ENCODE measurements around the gene ADGRG3.
"Not testable (repeated sequence)": the region's sequence is repeated elsewhere in the genome, so short reads cannot be mapped to it uniquely, and the experiment has no call there.

The ADGRG3 gene

GRCh38 chr16:57723170-57723569 lies 55.1 kb downstream of the ADGRG3 start:
- no peaks in the 10 kb centered on the region for H3K36me3 Mint-ChIP-seq (ENCODE audit: insufficient read depth)
- H3K4me3 Mint-ChIP-seq: no peak overlapping the region

DNA sequence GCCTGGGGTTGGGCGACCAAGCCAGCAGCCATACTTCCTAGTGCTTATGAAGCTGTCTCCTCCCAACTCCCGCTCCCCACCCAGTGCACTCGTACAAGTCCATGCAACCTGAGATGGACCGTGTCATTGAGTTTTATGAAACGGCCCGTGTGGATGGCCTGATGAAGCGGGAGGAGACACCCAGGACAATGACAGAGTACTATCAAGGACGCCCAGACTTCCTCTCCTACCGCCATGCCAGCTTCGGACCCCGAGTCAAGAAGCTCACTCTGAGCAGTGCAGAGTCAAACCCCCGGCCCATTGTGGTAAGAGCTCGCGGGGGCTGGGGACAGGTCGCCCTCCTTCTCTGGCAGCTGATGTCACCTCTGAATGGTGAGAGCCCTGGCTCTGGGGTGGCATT lies 56.4 kb downstream of the ADGRG3 start:
- Mint-ChIP-seq H3K4me3 (no peak overlapping the region), H3K9me3 (peaks cover 5% of the 10 kb centered on the region), H3K27ac (ENCODE audit: low read depth) (no peak overlapping the region), H3K4me1 (no peaks in the 10 kb centered on the region), H3K36me3 (ENCODE audit: insufficient read depth) (no peaks in the 10 kb centered on the region), H3K27me3 (no peaks in the 10 kb centered on the region)
- ATAC-seq (replicated peaks; ENCODE audit: extremely low read depth, poor library complexity, severe bottlenecking): no peak
- no peak for DNase-seq (ENCODE audit: low spot score in 2 of 2)

More at GRCh38 chr16:57723170-57723569, 55.1 kb downstream of the ADGRG3 start:
- no peak for ATAC-seq (replicated peaks; ENCODE audit: extremely low read depth, poor library complexity, severe bottlenecking)
- Mint-ChIP-seq H3K27me3 (no peaks in the 10 kb centered on the region), H3K9me3 (no peaks in the 10 kb centered on the region), H3K4me1 (no peaks in the 10 kb centered on the region), H3K27ac (ENCODE audit: low read depth) (no peak overlapping the region)
- no peak for DNase-seq (ENCODE audit: low spot score in 2 of 2)

GRCh38 chr16:57725151-57725550 lies 57.0 kb downstream of the ADGRG3 start:
- H3K9me3 Mint-ChIP-seq: peaks cover 5% of the 10 kb centered on the region
- no peak overlapping the region for H3K27ac Mint-ChIP-seq (ENCODE audit: low read depth)
- no peak for DNase-seq (ENCODE audit: low spot score in 2 of 2)
- peak; percentile 14 for ATAC-seq (replicated peaks; ENCODE audit: extremely low read depth, poor library complexity, severe bottlenecking)
- no peaks in the 10 kb centered on the region for H3K36me3 Mint-ChIP-seq (ENCODE audit: insufficient read depth)
- no peaks in the 10 kb centered on the region for H3K27me3 Mint-ChIP-seq
- H3K4me1 Mint-ChIP-seq: no peaks in the 10 kb centered on the region
- no peak overlapping the region for H3K4me3 Mint-ChIP-seq

- Mint-ChIP-seq H3K36me3 (ENCODE audit: insufficient read depth) (no peaks in the 10 kb centered on the region), H3K4me3 (no peak overlapping the region), H3K9me3 (peaks cover 5% of the 10 kb centered on the region), H3K4me1 (no peaks in the 10 kb centered on the region), H3K27ac (ENCODE audit: low read depth) (no peak overlapping the region), H3K27me3 (no peaks in the 10 kb centered on the region)
- DNase-seq (ENCODE audit: low spot score in 2 of 2) (no peak), ATAC-seq (replicated peaks; ENCODE audit: extremely low read depth, poor library complexity, severe bottlenecking) (no peak)
Measured at GRCh38 chr16:57725554-57725953, 57.4 kb downstream of the ADGRG3 start.

- Mint-ChIP-seq H3K27me3 (no peaks in the 10 kb centered on the region), H3K4me3 (no peak overlapping the region), H3K4me1 (no peaks in the 10 kb centered on the region), H3K36me3 (ENCODE audit: insufficient read depth) (no peaks in the 10 kb centered on the region), H3K27ac (ENCODE audit: low read depth) (no peak overlapping the region), H3K9me3 (peaks cover 5% of the 10 kb centered on the region)
- no peak for DNase-seq (ENCODE audit: low spot score in 2 of 2)
- ATAC-seq (replicated peaks; ENCODE audit: extremely low read depth, poor library complexity, severe bottlenecking): no peak
Measured at GRCh38 chr16:57725976-57726375, 57.9 kb downstream of the ADGRG3 start.

DNA sequence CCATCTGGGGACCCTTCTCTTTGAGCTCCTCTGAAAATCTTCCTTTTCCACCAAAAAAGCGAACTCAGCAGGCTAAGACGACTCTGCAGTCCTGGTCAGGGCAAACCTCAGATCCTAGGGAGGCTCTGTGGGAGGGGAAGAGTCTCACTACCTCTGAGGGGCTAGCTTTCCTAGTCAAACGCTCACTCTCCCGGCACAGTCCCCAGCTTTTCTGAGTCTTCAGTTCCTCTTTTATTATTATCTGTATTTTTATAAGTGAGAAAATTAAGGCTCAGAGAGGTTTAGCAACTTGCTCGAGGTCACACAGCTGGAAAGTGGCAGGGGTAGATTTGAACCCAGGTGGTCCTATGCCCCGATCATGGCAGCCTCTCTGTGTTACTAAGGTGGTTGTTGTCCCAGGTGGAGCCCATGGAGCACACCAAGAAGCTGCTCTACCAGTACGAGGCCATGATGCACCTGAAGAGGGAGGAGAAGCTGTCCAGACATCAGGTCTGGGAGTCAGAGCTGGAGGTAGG lies 58.4 kb downstream of the ADGRG3 start:
- H3K36me3 Mint-ChIP-seq (ENCODE audit: insufficient read depth): no peaks in the 10 kb centered on the region
- H3K4me1 Mint-ChIP-seq: no peaks in the 10 kb centered on the region
- H3K27me3 Mint-ChIP-seq: no peaks in the 10 kb centered on the region
- no peak overlapping the region for H3K4me3 Mint-ChIP-seq
- peaks cover 5% of the 10 kb centered on the region for H3K9me3 Mint-ChIP-seq
- no peak overlapping the region for H3K27ac Mint-ChIP-seq (ENCODE audit: low read depth)
- ATAC-seq (replicated peaks; ENCODE audit: extremely low read depth, poor library complexity, severe bottlenecking) (no peak), DNase-seq (ENCODE audit: low spot score in 2 of 2) (no peak)

GRCh38 chr16:57727610-57728009 lies 59.5 kb downstream of the ADGRG3 start:
- H3K9me3 Mint-ChIP-seq: peaks cover 5% of the 10 kb centered on the region
- H3K27me3 Mint-ChIP-seq: no peaks in the 10 kb centered on the region
- no peak for DNase-seq (ENCODE audit: low spot score in 2 of 2)
- H3K4me1 Mint-ChIP-seq: no peaks in the 10 kb centered on the region
- H3K4me3 Mint-ChIP-seq: no peak overlapping the region
- H3K27ac Mint-ChIP-seq (ENCODE audit: low read depth): no peak overlapping the region
- H3K36me3 Mint-ChIP-seq (ENCODE audit: insufficient read depth): no peaks in the 10 kb centered on the region
- no peak for ATAC-seq (replicated peaks; ENCODE audit: extremely low read depth, poor library complexity, severe bottlenecking)

GRCh38 chr16:57728336-57729181 lies 60.5 kb downstream of the ADGRG3 start:
- ATAC-seq (replicated peaks; ENCODE audit: extremely low read depth, poor library complexity, severe bottlenecking) (no peak), DNase-seq (ENCODE audit: low spot score in 2 of 2) (no peak)
- Mint-ChIP-seq H3K27ac (ENCODE audit: low read depth) (no peak overlapping the region), H3K36me3 (ENCODE audit: insufficient read depth) (peaks cover 1% of the 10 kb centered on the region), H3K4me1 (no peaks in the 10 kb centered on the region), H3K9me3 (peaks cover 5% of the 10 kb centered on the region), H3K27me3 (no peaks in the 10 kb centered on the region), H3K4me3 (no peak overlapping the region)

DNA sequence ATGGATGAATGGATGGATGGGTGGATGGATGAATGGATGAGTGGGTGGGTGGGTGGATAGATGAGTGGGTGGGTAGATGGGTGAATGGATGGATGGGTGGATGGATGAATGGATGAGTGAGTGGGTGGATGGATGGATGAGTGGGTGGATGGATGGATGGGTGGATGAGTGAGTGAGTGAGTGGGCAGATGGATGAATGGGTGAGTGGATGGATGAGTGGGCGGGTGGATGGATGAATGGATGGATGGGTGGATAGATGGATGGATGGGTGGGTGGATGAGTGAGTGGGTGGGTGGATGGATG lies 61.0 kb downstream of the ADGRG3 start:
- Mint-ChIP-seq H3K4me1 (no peaks in the 10 kb centered on the region), H3K4me3 (no peak overlapping the region)

DNA sequence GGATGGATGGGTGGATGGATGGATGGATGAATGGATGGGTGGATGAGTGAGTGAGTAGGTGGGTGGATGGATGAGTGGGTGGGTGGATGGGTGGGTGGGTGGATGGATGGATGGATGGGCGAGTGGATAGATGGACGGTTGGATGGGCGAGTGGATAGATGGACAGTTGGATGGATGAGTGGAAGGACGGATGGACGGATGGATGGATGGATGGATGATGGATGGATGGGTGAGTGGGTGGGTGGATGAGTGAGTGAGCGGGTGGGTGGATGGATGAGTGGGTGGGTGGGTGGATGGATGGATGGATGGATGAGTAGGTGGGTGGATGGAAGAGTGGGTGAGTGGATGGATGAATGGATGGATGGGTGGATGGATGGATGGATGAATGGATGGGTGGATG lies 61.7 kb downstream of the ADGRG3 start:
- not testable (repeated sequence) for DNase-seq (ENCODE audit: low spot score in 2 of 2); H3K4me3 Mint-ChIP-seq; H3K27me3 Mint-ChIP-seq; H3K4me1 Mint-ChIP-seq; ATAC-seq (replicated peaks; ENCODE audit: extremely low read depth, poor library complexity, severe bottlenecking); H3K9me3 Mint-ChIP-seq; H3K36me3 Mint-ChIP-seq (ENCODE audit: insufficient read depth); H3K27ac Mint-ChIP-seq (ENCODE audit: low read depth)

More for the DNA sequence above, 61.0 kb downstream of the ADGRG3 start:
- peaks cover 1% of the 10 kb centered on the region for H3K36me3 Mint-ChIP-seq (ENCODE audit: insufficient read depth)
- no peak overlapping the region for H3K27ac Mint-ChIP-seq (ENCODE audit: low read depth)
- ATAC-seq (replicated peaks; ENCODE audit: extremely low read depth, poor library complexity, severe bottlenecking): no peak
- DNase-seq (ENCODE audit: low spot score in 2 of 2): no peak
- H3K27me3 Mint-ChIP-seq: no peaks in the 10 kb centered on the region
- H3K9me3 Mint-ChIP-seq: peaks cover 5% of the 10 kb centered on the region

DNA sequence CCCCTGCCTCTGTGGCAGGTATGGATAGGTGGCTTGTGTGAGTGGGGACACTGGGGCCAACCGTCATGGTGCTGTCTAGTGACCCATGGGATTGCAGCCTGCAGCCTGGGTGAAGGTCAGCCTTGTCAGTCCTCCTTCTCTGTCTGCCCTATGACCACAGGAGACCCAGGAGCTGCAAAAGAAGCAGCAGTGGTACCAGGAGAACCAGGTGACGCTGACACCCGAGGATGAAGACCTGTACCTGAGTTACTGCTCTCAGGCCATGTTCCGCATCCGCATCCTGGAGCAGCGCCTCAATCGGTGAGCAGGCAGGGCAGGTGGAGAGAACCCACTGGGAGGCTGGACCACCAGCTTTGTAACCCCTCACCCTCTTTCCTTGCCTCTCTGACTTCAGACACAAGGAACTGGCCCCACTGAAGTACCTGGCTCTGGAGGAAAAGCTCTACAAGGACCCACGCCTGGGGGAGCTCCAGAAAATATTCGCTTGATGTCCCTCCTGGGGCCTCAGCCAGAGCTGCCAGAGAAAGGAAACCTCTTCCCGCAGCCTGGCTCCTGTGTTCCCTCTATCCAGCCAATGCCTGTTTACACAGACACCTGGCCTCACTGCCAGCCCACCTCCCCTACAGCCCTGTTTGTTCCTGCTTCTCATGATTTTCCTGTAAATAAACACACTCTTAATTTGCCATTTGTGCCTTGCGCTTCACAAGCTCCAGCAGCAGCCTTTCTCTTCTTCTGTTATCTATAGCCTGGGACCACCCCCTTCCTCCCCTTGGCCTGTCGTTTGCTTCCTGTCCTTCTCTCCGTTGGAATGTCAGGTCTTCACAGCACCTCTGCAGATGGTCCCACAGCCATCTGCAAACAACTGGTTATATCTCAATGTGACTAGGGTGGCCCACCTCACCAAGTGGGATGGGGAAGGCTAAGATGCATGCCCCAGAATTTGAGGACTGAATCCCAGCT lies 62.9 kb downstream of the ADGRG3 start:
- peaks cover 11% of the 10 kb centered on the region for H3K4me1 Mint-ChIP-seq
- H3K27ac Mint-ChIP-seq (ENCODE audit: low read depth): no peak overlapping the region
- H3K4me3 Mint-ChIP-seq: no peak overlapping the region
- DNase-seq (ENCODE audit: low spot score in 2 of 2) (no peak), ATAC-seq (replicated peaks; ENCODE audit: extremely low read depth, poor library complexity, severe bottlenecking) (no peak)
- peaks cover 5% of the 10 kb centered on the region for H3K9me3 Mint-ChIP-seq
- peaks cover 12% of the 10 kb centered on the region for H3K36me3 Mint-ChIP-seq (ENCODE audit: insufficient read depth)
- no peaks in the 10 kb centered on the region for H3K27me3 Mint-ChIP-seq

DNA sequence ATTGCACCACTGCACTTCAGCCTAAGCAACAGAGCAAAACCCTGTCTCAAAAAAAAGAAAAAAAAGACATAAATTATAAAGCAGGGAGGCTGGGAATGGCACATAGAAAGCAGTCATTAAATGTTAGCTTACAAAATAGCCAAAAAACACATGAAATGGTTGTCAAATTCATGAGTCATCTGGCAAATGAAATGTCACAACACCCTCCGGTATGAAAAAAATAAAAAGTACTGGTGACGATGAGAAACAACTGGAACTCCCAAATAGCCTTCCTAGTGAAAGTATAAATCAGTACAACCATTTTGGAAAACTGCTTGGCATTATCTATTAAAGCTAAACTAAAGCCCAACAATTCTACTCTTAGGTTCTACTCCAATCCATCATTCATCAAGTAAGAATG lies 63.9 kb downstream of the ADGRG3 start:
- DNase-seq (ENCODE audit: low spot score in 2 of 2) (no peak), ATAC-seq (replicated peaks; ENCODE audit: extremely low read depth, poor library complexity, severe bottlenecking) (no peak)
- Mint-ChIP-seq H3K36me3 (ENCODE audit: insufficient read depth) (peaks cover 15% of the 10 kb centered on the region), H3K27ac (ENCODE audit: low read depth) (no peak overlapping the region), H3K27me3 (no peaks in the 10 kb centered on the region), H3K9me3 (peaks cover 5% of the 10 kb centered on the region), H3K4me1 (peaks cover 20% of the 10 kb centered on the region), H3K4me3 (no peak overlapping the region)
